Measurements from ENCODE around the gene SEC24B.
A peak's percentile ranks its signal among the peaks of the same experiment; 100 is the strongest.

GRCh38 chr4:109548655-109549054 is 115.0 kb downstream of the SEC24B start:
- peak; percentile 36 for TF ChIP-seq POLR2A (IDR thresholded peaks at IDR 0.05; ENCODE audit: low read depth, low read length)
- TF ChIP-seq EZH2 (IDR thresholded peaks at IDR 0.05; ENCODE audit: borderline replicate concordance, low read depth, low read length, severe bottlenecking): no peak
- no peak for TF ChIP-seq CTCF (IDR thresholded peaks at IDR 0.05; ENCODE audit: extremely low read depth in 1 of 2, insufficient read depth in 1 of 2, low read depth in 1 of 2, low read length in 2 of 2)
- TF ChIP-seq MAX (IDR thresholded peaks at IDR 0.05; ENCODE audit: insufficient read depth, insufficient read length): no peak
- peak; percentile 89 for TF ChIP-seq POLR2AphosphoS5 (IDR thresholded peaks at IDR 0.05; ENCODE audit: insufficient read depth, low read depth, low read length)
- peak; percentile 53 for TF ChIP-seq GATA2 (IDR thresholded peaks at IDR 0.05; ENCODE audit: insufficient read depth, insufficient read length, low read depth, low read length)
- peak; percentile 86 for TF ChIP-seq JUN (IDR thresholded peaks at IDR 0.05; ENCODE audit: borderline replicate concordance, insufficient read depth, insufficient read length, low read depth)
